DOHH2 (cell line): ENCODE data around the gene TNFSF9.

Source experiments
- CTCF ChIP-seq: fragments of 200-600 bp; sonication (generic); IDR thresholded peaks from one replicate; pipeline ENCODE4 v1.5.1; 2014; ENCODE audit warnings: antibody characterized with exemption, mild to moderate bottlenecking, low read depth, low read length; ENCODE audit not compliant: poor library complexity, severe bottlenecking
- EZH2phosphoT487 ChIP-seq: fragments of 200-600 bp; sonication (generic); IDR thresholded peaks from 2 replicates; pipeline ENCODE4 v1.6.1; 2017; ENCODE audit warnings: borderline replicate concordance, mild to moderate bottlenecking, antibody characterized with exemption, low read length, moderate library complexity, mixed read lengths

DNA sequence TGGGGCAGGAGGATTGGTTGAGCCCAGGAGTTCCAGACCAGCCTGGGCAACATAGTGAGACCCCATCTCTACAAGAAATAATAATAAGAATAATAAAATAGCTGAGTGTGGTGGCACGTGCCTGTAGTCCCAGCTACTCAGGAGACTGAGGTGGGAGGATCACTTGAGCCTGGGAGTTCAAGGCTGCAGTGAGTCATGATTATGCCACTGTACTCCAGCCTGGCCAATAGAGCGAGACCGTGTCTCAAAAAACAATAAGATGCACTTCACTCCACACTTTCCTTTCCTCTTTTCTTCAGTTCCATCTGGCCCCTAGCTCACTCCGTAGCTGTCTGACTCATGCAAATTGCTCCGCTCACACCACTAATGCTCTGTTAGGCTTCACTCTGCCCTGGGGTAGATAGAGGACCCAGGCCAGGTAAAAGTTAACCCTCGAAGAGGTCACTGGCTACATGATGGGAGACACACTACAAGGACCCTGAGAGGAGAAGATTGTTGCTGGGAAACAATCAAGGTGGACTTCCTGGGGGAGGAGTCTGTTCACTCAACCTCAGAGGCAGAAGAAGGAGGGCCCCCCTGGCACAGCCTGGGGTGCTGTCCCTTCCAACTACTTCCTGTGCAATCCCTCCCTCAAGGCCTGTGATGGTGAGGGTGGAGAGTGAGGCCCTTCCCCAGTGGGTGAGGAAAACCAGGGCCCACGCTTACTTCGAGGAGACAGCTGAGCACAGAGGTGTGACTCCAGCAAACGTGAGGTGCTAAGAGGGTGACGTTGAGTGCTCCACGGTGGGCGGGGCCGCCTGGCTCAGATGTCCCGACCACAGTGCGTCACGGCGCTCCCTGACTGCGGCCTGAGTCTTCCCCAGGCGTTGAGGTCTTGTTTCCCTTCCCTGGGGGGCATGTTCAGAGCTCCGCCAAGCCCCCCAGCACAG, 8.8 kb upstream of the TNFSF9 start:
- TF ChIP-seq CTCF: no peak
- TF ChIP-seq EZH2phosphoT487: no peak
